Esophagus (tissue), 2 donors: ENCODE results near the gene RASSF8. TPM values are rescaled to one million over a fixed set of nuclear protein-coding genes. Genes with fewer than 3 reads are reported as not detected.

Source experiments
- H3K27ac ChIP-seq, 2 donors: one replicate each; pipeline ENCODE4 v1.5.1; 2013; ENCODE audit warnings: low read depth in 2 of 2, mild to moderate bottlenecking in 2 of 2, inconsistent platforms in 1 of 2, low read length in 1 of 2, moderate library complexity in 1 of 2
- H3K27me3 ChIP-seq, 2 donors: one replicate each; pipeline ENCODE4 v1.6.1; 2013; ENCODE audit warnings: low read length in 2 of 2, control low read depth in 1 of 2, mild to moderate bottlenecking in 1 of 2; ENCODE audit not compliant: insufficient read depth in 2 of 2, control insufficient read depth in 1 of 2
- H3K36me3 ChIP-seq, 2 donors: one replicate each; pipeline ENCODE4 v1.6.1; 2013; ENCODE audit warnings: low read length in 1 of 2; ENCODE audit not compliant: control insufficient read depth in 2 of 2, insufficient read depth in 2 of 2
- H3K4me1 ChIP-seq, 2 donors: one replicate each; pipeline ENCODE4 v1.6.1; 2013; ENCODE audit warnings: low read length in 1 of 2; ENCODE audit not compliant: control insufficient read depth in 2 of 2, insufficient read depth in 2 of 2
- H3K4me3 ChIP-seq, 2 donors: one replicate each; pipeline ENCODE4 v1.5.1; 2013; ENCODE audit warnings: low read length in 2 of 2, mild to moderate bottlenecking in 2 of 2, low read depth in 1 of 2, moderate library complexity in 1 of 2
- H3K9me3 ChIP-seq, 2 donors: one replicate each; pipeline ENCODE4 v1.6.1; 2013; ENCODE audit warnings: mild to moderate bottlenecking in 2 of 2, low read depth in 1 of 2, low read length in 1 of 2, moderate library complexity in 1 of 2; ENCODE audit not compliant: control insufficient read depth in 2 of 2, insufficient read depth in 1 of 2
- WGBS, 2 donors: extraction: QIAGEN DNeasy Blood & Tissue Kit; methylation state at CpG; one replicate each; pipeline ENCODE4 v1.1.7; 2013; 5-methylcytosine and 5-hydroxymethylcytosine counted together
- polyA plus RNA-seq, 2 donors: library from polyadenylated mRNA; stranded (reverse); fragments of 200-250 nt; gene quantifications; one replicate each; pipeline ENCODE4 v1.2.3, GENCODE V29; 2013
- donor health status: healthy with polysubstance abuse.
- donor health status: Bipolar disorder and iron deficiency.

The RASSF8 gene
- polyA plus RNA-seq, 2 donors: 0.83 to 1.8 TPM

DNA sequence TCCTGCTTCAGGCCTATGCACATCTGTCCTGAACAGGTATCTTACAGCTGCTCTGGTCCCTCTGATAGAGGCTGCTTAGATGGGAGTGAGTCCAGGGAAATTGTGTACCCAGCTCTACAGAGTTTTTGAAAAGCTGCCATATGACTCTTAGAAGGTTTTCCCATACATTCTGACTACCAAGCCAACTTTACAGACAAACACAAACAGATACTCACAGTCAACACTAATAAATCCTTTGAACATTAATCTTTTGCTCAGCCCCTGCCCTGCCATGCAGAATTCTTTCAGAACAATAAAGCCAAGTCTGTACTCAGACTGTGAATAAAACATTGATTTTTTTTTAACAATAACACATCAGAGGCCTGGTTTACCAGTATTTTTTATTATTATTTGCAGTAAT is 21.4 kb upstream of the RASSF8 start:
- H3K27me3 ChIP-seq: no peaks in the 10 kb centered on the region
- no peak overlapping the region for H3K4me3 ChIP-seq
- H3K9me3 ChIP-seq: peaks cover 0 to 3% of the 10 kb centered on the region in 2 donors
- no peaks in the 10 kb centered on the region for H3K36me3 ChIP-seq
- no peak overlapping the region for H3K27ac ChIP-seq
- H3K4me1 ChIP-seq: no peaks in the 10 kb centered on the region

DNA sequence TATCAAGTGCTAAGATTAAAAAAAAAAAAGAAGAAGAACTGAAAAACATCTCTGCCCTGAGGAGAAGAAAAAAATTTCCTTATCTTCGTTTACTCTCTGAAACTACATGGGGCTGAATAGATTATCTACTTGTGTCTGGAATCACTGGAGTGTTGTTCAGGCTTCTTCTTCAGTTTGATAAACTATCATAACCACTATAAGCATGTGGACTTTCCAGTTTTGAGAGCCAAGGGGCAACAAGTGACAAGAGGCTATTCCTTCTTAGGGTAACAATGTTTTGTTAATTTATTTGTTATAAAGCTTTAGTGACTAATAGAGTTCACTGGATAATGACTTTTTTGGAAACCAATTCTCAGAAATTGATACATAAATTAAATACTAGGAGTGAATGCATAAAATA is 19.9 kb upstream of the RASSF8 start:
- H3K27me3 ChIP-seq: no peaks in the 10 kb centered on the region
- H3K36me3 ChIP-seq: no peaks in the 10 kb centered on the region
- peaks cover 0 to 3% of the 10 kb centered on the region in 2 donors for H3K9me3 ChIP-seq
- 62 to 63% methylated on average over 1 of the region's 1 CpG for WGBS, 2 donors
- H3K4me1 ChIP-seq: no peaks in the 10 kb centered on the region
- no peak overlapping the region for H3K4me3 ChIP-seq
- H3K27ac ChIP-seq: no peak overlapping the region

DNA sequence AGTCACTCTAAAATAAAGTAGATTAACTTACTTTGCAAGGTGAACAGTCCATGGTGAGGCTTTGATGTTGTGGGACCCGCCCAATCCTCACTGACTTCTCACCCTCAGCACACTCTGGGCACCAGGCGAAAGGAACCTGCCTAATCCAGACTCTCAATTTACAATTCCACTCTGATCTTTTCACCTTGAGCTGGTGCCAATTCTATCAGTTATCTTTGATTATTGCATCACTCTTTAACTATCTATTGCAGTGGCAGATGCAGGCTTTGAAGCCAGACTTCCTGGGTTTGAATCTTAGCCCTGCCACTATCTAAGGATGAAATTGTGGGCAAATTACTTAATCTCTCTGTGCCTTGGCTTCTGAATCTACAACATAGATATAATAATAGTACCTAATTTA is 18.9 kb upstream of the RASSF8 start:
- no peaks in the 10 kb centered on the region for H3K36me3 ChIP-seq
- H3K4me1 ChIP-seq: no peaks in the 10 kb centered on the region
- no peaks in the 10 kb centered on the region for H3K27me3 ChIP-seq
- no peak overlapping the region for H3K27ac ChIP-seq
- peaks cover 0 to 3% of the 10 kb centered on the region in 2 donors for H3K9me3 ChIP-seq
- WGBS, 2 donors: 77 to 80% methylated on average over 2 of the region's 2 CpGs
- H3K4me3 ChIP-seq: no peak overlapping the region

DNA sequence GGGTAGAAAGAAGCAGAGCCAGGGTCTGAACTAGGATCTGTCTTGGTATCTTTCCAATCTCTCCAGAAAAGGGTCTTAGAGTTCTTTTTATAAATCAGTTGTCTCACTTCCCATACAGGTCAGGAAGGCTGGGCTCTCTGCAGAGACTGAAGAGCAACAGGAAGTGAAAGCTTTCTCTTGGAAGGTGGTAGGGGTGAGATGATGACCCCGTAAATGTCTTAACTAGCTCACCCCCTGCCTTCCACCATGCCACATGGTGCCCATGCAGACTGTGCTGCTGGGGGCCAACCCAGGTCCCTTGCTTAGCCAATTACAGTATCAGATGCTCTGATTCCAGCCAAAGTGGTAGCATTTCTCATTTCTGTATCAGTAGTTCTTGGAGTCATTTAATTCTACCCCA is 17.6 kb upstream of the RASSF8 start:
- Histone ChIP-seq H3K27me3 (no peaks in the 10 kb centered on the region), H3K36me3 (no peaks in the 10 kb centered on the region), H3K27ac (no peak overlapping the region), H3K4me3 (no peak overlapping the region), H3K9me3 (peaks cover 0 to 3% of the 10 kb centered on the region in 2 donors), H3K4me1 (no peaks in the 10 kb centered on the region)
- WGBS, 2 donors: 79 to 97% methylated on average over 1 of the region's 1 CpG

DNA sequence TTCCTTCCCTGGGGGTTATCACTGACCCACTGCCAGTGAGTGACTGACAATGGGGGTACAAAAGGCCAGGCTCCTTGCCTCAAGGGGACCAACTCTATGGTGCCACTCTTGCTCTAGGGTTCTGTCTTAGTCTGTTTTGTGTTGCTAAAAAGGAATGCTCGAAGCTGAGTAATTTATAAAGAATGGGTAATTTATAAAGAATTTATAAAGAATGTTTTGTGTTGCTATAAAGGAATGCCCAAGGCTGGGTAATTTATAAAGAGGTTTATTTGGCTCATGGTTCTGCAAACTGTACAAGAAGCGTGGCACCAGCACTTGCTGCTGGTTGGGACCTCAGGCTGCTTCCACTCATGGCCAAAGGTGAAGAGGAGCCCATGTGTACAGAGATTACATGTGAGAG is 15.8 kb upstream of the RASSF8 start:
- no peak overlapping the region for H3K4me3 ChIP-seq
- H3K9me3 ChIP-seq: peaks cover 0 to 3% of the 10 kb centered on the region in 2 donors
- no peaks in the 10 kb centered on the region for H3K4me1 ChIP-seq
- no peaks in the 10 kb centered on the region for H3K36me3 ChIP-seq
- H3K27me3 ChIP-seq: no peaks in the 10 kb centered on the region
- WGBS, 2 donors: 84 to 85% methylated on average over 2 of the region's 2 CpGs
- no peak overlapping the region for H3K27ac ChIP-seq

DNA sequence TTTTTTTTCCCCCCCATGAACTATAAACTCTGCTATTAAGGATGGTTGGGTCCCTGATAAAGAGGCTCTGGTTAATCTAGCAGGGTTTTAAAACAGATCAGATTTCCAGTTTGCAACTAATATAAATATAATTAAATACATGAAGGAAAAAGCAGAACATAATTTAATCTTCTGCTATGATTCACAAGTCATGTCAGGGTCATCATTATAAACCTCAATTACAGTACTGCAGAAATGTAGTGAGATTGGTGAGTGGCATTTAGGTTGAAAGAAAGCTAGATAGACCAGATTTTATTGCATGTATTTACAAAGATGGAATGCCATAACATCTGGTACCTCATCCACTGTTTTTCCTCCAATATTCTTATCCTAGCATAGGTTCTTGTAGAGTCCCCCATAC is 14.5 kb upstream of the RASSF8 start:
- Histone ChIP-seq H3K4me1 (no peaks in the 10 kb centered on the region), H3K9me3 (peaks cover 0 to 3% of the 10 kb centered on the region in 2 donors), H3K27me3 (no peaks in the 10 kb centered on the region), H3K27ac (no peak overlapping the region), H3K36me3 (no peaks in the 10 kb centered on the region), H3K4me3 (no peak overlapping the region)

DNA sequence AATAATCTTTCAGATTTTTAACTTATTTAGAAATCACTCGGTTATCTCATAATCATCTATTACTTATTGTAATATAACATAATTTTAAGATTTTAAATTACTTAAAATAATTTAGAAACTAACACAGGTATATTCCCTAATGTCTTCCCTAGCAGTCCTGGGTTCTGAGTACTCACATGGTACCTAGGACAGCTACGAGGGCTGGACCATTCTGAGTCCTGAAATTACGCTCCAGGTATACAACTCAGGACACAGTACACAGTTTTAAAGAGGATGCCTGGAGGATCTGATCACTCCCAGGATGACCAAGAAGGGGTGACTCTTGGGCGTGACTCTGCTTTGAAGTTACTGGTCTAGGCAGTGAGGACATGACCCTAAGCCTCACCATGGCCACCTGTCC is 9.1 kb upstream of the RASSF8 start:
- WGBS, 2 donors: 90 to 93% methylated on average over 4 of the region's 4 CpGs
- no peaks in the 10 kb centered on the region for H3K9me3 ChIP-seq
- no peak overlapping the region for H3K27ac ChIP-seq
- no peaks in the 10 kb centered on the region for H3K27me3 ChIP-seq
- H3K36me3 ChIP-seq: no peaks in the 10 kb centered on the region
- no peaks in the 10 kb centered on the region for H3K4me1 ChIP-seq
- H3K4me3 ChIP-seq: no peak overlapping the region

DNA sequence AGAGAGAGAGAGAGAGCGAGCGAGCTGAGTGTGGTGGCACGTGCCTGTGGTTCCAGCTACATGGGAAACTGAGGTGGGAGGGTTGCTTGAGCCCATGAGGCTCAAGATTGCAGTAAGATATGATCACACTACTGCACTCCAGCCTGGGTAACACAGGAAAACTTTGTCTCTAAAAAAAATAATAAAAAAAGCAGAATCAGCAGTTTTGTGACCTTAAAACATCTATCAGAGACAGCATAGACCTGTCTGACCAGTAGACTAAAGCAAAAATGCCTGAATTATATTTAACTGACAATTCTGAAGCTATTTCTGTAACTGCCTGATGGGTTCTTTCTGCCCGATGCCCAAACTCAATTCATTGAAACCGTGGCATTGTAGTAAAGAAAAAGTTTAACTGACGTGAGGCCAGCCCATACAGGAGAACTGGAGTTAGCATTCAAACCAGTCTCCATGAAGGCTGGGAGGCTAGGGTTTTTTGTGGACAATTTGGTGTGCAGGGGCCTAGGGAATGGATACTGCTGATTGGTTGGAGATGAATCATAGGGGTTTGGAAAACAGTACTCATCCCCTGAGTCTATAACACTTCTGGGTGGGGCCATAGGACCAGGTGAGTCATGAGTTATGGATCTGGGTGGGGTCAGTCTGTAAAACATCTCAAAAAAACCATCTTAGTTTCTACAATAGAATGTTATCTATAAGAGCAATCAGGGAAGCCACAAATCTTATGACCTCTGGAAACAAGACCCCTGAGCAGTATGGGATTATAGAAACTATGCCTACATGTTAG is 8.0 kb upstream of the RASSF8 start:
- Histone ChIP-seq H3K36me3 (peaks cover 0 to 2% of the 10 kb centered on the region in 2 donors), H3K27me3 (no peaks in the 10 kb centered on the region)
- 88 to 89% methylated on average over 5 to 6 of the region's 6 CpGs for WGBS, 2 donors

DNA sequence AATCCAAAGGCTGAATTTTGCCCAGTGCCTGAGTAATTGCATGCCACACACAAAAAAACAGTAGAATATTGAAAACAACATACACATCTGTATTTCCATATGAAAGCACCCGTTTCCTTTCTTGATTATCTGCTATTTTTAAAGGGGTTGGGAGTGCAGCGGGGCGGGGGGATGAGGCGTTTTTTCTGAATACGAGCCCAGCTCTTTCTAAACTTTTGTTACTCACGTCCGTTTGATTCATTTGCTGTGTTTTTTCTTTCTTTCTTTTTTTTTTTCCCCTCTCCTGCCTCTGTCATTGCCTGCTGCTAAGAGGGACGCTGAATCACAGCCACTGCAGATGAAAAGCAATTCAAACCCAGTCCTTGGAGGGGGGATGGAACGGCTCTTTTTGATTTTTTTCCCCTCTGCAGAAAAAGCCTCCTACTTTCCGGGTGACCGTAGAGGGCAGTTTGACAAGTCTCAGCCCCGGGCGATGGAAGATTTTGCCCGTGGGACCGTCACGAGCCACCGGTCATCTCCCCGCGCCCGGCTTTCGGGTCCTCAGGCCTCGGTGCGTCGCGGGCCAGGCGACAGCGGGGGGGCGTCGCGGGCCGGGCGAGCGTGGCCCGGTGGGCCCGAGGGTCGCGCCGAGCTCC is 572 bp upstream of the RASSF8 start:
- 1% methylated on average over 37 to 38 of the region's 38 CpGs for WGBS, 2 donors
- Histone ChIP-seq H3K4me3 (peak overlapping the region; percentile 57 to 67), H3K36me3 (peaks cover 0 to 2% of the 10 kb centered on the region in 2 donors), H3K4me1 (no peaks in the 10 kb centered on the region), H3K27me3 (peaks cover 0 to 4% of the 10 kb centered on the region in 2 donors), H3K9me3 (no peaks in the 10 kb centered on the region), H3K27ac (peak overlapping the region; percentile 80 to 90)

More for the DNA sequence above, 8.0 kb upstream of the RASSF8 start:
- no peaks in the 10 kb centered on the region for H3K4me1 ChIP-seq
- no peak overlapping the region for H3K27ac ChIP-seq
- H3K9me3 ChIP-seq: no peaks in the 10 kb centered on the region
- H3K4me3 ChIP-seq: no peak overlapping the region
